Measurements from ENCODE around the gene ZDHHC14. TPM values are rescaled to one million over a fixed set of nuclear protein-coding genes. Genes with fewer than 3 reads are reported as not detected.

Gene ZDHHC14
- total RNA-seq, 1 donor from 2014 or later: 26.1 TPM

DNA sequence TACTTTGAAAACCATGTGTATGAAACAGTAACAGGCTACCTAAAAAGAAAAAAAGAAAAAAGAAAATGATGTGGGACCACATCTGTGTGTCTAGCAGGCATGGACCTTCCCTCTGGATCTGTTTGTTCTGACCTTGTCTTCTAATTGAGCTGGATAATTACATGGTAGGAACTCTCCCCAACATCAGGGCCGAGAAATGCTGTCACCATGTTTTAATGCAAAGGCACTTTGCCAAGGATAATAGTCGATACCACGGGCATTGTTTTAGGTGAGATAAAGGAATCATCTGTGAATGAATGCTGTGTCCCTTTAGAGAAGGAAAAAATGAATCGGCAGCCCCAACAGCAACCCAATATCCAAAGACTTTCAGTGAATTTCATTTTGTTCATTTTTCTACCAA, 149.1 kb downstream of the ZDHHC14 start:
- Mint-ChIP-seq H3K4me3 (ENCODE audit: unreplicated experiment) (no peak overlapping the region), H3K27ac (ENCODE audit: unreplicated experiment) (no peak overlapping the region), H3K27me3 (ENCODE audit: unreplicated experiment) (peaks cover 4% of the 10 kb centered on the region), H3K4me1 (ENCODE audit: unreplicated experiment) (peaks cover 26% of the 10 kb centered on the region), H3K9me3 (ENCODE audit: unreplicated experiment) (no peaks in the 10 kb centered on the region), H3K36me3 (ENCODE audit: low read depth, unreplicated experiment) (peaks cover 15% of the 10 kb centered on the region)
- DNase-seq (ENCODE audit: low spot score): no peak
- TF ChIP-seq, protein P1, sequence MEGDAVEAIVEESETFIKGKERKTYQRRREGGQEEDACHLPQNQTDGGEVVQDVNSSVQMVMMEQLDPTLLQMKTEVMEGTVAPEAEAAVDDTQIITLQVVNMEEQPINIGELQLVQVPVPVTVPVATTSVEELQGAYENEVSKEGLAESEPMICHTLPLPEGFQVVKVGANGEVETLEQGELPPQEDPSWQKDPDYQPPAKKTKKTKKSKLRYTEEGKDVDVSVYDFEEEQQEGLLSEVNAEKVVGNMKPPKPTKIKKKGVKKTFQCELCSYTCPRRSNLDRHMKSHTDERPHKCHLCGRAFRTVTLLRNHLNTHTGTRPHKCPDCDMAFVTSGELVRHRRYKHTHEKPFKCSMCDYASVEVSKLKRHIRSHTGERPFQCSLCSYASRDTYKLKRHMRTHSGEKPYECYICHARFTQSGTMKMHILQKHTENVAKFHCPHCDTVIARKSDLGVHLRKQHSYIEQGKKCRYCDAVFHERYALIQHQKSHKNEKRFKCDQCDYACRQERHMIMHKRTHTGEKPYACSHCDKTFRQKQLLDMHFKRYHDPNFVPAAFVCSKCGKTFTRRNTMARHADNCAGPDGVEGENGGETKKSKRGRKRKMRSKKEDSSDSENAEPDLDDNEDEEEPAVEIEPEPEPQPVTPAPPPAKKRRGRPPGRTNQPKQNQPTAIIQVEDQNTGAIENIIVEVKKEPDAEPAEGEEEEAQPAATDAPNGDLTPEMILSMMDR (IDR thresholded peaks at IDR 0.05; ENCODE audit: unreplicated experiment): no peak

DNA sequence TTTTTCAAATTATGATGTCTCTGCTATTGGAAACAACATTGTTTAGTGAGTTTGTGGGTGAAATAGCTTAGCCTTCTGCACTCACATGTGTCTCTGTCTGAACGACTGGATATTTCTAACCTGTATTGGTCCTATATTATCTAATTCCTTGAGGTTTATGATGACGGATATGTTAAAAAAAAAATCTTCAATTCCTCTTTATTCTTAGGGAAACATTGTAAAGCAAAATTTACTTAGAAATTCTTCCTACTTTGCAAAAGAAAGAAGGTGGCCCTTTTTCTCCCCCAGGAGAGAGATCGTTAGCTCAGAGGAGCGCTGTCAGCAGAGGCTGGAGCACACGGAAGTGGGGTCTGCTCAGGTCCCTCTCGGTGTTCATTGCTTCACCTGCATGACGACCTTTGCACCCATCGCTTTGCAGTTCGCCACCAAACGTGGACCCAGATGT, 149.8 kb downstream of the ZDHHC14 start:
- Mint-ChIP-seq H3K4me1 (ENCODE audit: unreplicated experiment) (peaks cover 32% of the 10 kb centered on the region), H3K27me3 (ENCODE audit: unreplicated experiment) (peaks cover 4% of the 10 kb centered on the region), H3K4me3 (ENCODE audit: unreplicated experiment) (no peak overlapping the region), H3K36me3 (ENCODE audit: low read depth, unreplicated experiment) (peaks cover 13% of the 10 kb centered on the region), H3K27ac (ENCODE audit: unreplicated experiment) (no peak overlapping the region), H3K9me3 (ENCODE audit: unreplicated experiment) (no peaks in the 10 kb centered on the region)
- no peak for DNase-seq (ENCODE audit: low spot score)
- TF ChIP-seq, protein P1 (IDR thresholded peaks at IDR 0.05; ENCODE audit: unreplicated experiment): no peak

DNA sequence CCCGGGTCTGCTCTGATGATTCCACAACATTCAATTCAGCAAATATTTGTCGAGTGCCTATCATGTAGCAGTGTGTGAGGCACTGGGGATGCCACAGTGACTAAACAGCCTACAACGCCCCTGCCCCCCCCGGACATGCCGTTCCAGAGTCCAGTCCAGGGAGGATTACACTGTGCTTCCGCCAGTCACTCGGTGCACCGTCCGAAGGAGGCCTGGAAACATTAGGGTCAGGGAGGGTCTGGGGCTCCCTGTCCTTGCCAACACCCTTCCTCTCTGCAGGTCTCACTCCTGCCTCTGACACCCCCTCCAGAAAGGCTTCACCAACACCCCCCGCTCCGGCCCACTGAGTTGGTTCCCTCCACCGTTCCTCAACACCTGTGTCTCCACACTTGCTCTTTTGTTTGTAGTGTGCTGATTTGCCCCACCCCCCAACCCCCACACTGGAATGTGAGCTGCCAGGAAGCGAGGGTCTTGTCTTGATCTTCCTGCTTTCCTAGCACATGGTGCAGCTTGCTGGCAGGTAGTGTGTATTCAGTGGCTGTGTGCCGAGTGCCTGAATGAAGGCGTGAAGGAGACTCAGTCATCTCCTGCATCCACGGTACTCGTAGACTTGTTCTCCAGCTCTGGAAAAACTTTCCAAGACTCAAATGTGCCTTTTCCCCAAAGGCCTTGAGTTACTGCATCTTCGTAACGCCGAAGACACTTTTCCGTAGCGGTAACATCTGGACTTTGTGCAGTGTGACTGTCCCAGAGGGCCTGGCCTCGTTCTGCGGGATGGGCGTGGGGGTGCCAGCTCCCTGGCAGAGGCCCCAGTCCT, 150.4 kb downstream of the ZDHHC14 start:
- Mint-ChIP-seq H3K27me3 (ENCODE audit: unreplicated experiment) (peaks cover 4% of the 10 kb centered on the region), H3K4me3 (ENCODE audit: unreplicated experiment) (no peak overlapping the region), H3K27ac (ENCODE audit: unreplicated experiment) (peak overlapping the region; percentile 84), H3K9me3 (ENCODE audit: unreplicated experiment) (no peaks in the 10 kb centered on the region), H3K4me1 (ENCODE audit: unreplicated experiment) (peaks cover 37% of the 10 kb centered on the region), H3K36me3 (ENCODE audit: low read depth, unreplicated experiment) (peaks cover 8% of the 10 kb centered on the region)
- peak; percentile 21 for DNase-seq (ENCODE audit: low spot score)
- TF ChIP-seq, protein P1 (IDR thresholded peaks at IDR 0.05; ENCODE audit: unreplicated experiment): no peak

DNA sequence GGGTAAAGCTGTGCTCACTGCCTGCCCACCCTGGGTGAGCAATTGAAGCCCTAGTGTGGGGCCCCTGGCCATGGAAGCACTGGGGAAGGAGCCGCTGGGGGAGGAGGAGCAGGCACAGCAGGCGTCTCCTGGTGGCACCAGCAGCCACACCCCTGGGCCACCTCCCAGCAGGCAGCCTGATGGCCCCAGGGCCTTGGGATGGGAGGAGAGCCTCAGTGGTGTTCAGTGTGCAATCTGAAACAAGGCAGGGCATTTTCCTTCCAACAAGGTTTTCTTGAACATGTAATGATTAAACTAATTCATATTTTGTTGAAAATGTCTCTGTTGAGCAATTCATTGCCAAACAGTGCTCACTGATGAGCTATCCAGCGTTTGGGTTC, 151.0 kb downstream of the ZDHHC14 start:
- no peak overlapping the region for H3K27ac Mint-ChIP-seq (ENCODE audit: unreplicated experiment)
- H3K36me3 Mint-ChIP-seq (ENCODE audit: low read depth, unreplicated experiment): peaks cover 5% of the 10 kb centered on the region
- no peak for DNase-seq (ENCODE audit: low spot score)
- peaks cover 38% of the 10 kb centered on the region for H3K4me1 Mint-ChIP-seq (ENCODE audit: unreplicated experiment)
- no peak overlapping the region for H3K4me3 Mint-ChIP-seq (ENCODE audit: unreplicated experiment)
- H3K9me3 Mint-ChIP-seq (ENCODE audit: unreplicated experiment): no peaks in the 10 kb centered on the region
- TF ChIP-seq, protein P1 (IDR thresholded peaks at IDR 0.05; ENCODE audit: unreplicated experiment): no peak
- H3K27me3 Mint-ChIP-seq (ENCODE audit: unreplicated experiment): peaks cover 4% of the 10 kb centered on the region
